HepG2 (cell line): Measurements from ENCODE around the gene E2F3. TPM values are rescaled to one million over a fixed set of nuclear protein-coding genes. Genes with fewer than 3 reads are reported as not detected.

ENCODE experiments used
- ATAC-seq: fragments of 200-7000 bp; cut with Tn5 transposase; 3 replicates; pipeline ENCODE4 v1.9.1; 2020; ENCODE audit warnings: mild to moderate bottlenecking, moderate library complexity
- BruUV-seq: library from RNA; stranded (reverse); fragments of 400-500 nt; replicated peaks from 2 replicates; lab custom pipeline; 2021; lab: Mats Ljungman, UMichigan
- CTCF ChIA-PET: fragments of 300-600 bp; formaldehyde crosslinking; extraction: SDS; loops from one replicate; lab custom pipeline; 2021; ENCODE audit warnings: low total read pairs, inconsistent platforms, low intra/inter-chr PET ratio; lab: Yijun Ruan, JAX
- POLR2A ChIA-PET: fragments of 350-600 bp; sonication (Branson Sonifier 250); formaldehyde crosslinking; loops from one replicate; lab custom pipeline; 2020; ENCODE audit warnings: antibody characterized with exemption, inconsistent platforms; lab: Yijun Ruan, JAX
- DNase-seq: peaks from one replicate; pipeline ENCODE4 v3.0.0-alpha.2; 2015; ENCODE audit warnings: low spot score
- FAIRE-seq: peaks from 3 replicates; lab custom pipeline; 2011; peaks lifted over from hg19 to GRCh38; lab: Jason Lieb, UNC
- H2AFZ ChIP-seq: one replicate; pipeline ENCODE4 v1.6.1; 2011; ENCODE audit warnings: low read length, inconsistent platforms
- H3K27ac ChIP-seq: fragments of 300-600 bp; 3 replicates; pipeline ENCODE4 v1.8.0; 2011; ENCODE audit warnings: mixed run types, mild to moderate bottlenecking, mixed read lengths, low read length, inconsistent platforms; ENCODE audit not compliant: insufficient read depth; ENCODE audit errors: extremely low read length
- H3K27me3 ChIP-seq, 2 experiments: fragments of 200-600 bp in 1 of 2; 2 replicates in 1 of 2; 3 replicates in 1 of 2; pipeline versions ENCODE4 v1.6.0 to v1.8.0; 2011; ENCODE audit warnings: low read length in 2 of 2, mild to moderate bottlenecking in 2 of 2, moderate library complexity in 2 of 2, inconsistent platforms in 1 of 2; ENCODE audit not compliant: insufficient read depth in 2 of 2, control insufficient read depth in 1 of 2
- H3K36me3 ChIP-seq, 2 experiments: fragments of 200-600 bp in 1 of 2; replicated peaks in 1 of 2; 2 replicates in 1 of 2; 3 replicates in 1 of 2; pipeline versions ENCODE4 v1.5.1 to v1.8.0; 2011; ENCODE audit warnings: low read length in 2 of 2, inconsistent platforms in 1 of 2; ENCODE audit not compliant: insufficient read depth in 2 of 2, control insufficient read depth in 1 of 2
- H3K4me1 ChIP-seq: 2 replicates; pipeline ENCODE4 v1.5.1; 2012; ENCODE audit warnings: low read length, inconsistent platforms; ENCODE audit not compliant: insufficient read depth
- H3K4me2 ChIP-seq: 2 replicates; pipeline ENCODE4 v1.6.0; 2011; ENCODE audit warnings: low read depth, low read length, inconsistent platforms
- H3K4me3 ChIP-seq, 3 experiments: fragments of 200-600 bp in 1 of 3; sonication (generic), shearing (Covaris generic) in 1 of 3; replicated peaks in 1 of 3; 2 replicates each; pipeline ENCODE4 v1.5.1; 2011 to 2016; ENCODE audit warnings: low read length in 3 of 3, inconsistent platforms in 2 of 3, low read depth in 2 of 3, mild to moderate bottlenecking in 2 of 3, control low read depth in 1 of 3, mixed read lengths in 1 of 3; ENCODE audit not compliant: insufficient read depth in 1 of 3
- H3K79me2 ChIP-seq: one replicate; pipeline ENCODE4 v1.6.1; 2011; ENCODE audit warnings: low read length, inconsistent platforms; ENCODE audit not compliant: insufficient read depth
- H3K9ac ChIP-seq: 2 replicates; pipeline ENCODE4 v1.6.0; 2011; ENCODE audit warnings: mild to moderate bottlenecking, low read depth, low read length, inconsistent platforms; ENCODE audit not compliant: insufficient read depth
- H3K9me3 ChIP-seq: 2 replicates; pipeline ENCODE4 v1.5.1; 2012; ENCODE audit warnings: mild to moderate bottlenecking, low read length
- H4K20me1 ChIP-seq: 2 replicates; pipeline ENCODE4 v1.6.0; 2011; ENCODE audit warnings: inconsistent platforms, mild to moderate bottlenecking, low read length, moderate library complexity; ENCODE audit not compliant: insufficient read depth
- CEBPB ChIP-seq: IDR thresholded peaks from 2 replicates; pipeline ENCODE4 v1.6.1; 2011; ENCODE audit warnings: low read depth, low read length, improper control_type of control experiment, borderline replicate concordance
- HOXA9 ChIP-seq: sonication (generic); formaldehyde crosslinking; IDR thresholded peaks from 2 replicates; pipeline ENCODE4 v1.8.1; 2022; ENCODE audit warnings: missing genetic modification reagents, mild to moderate bottlenecking, moderate library complexity, borderline replicate concordance
- ZNF83 ChIP-seq: sonication (generic); formaldehyde crosslinking; IDR thresholded peaks from 2 replicates; pipeline ENCODE4 v1.4.0; 2020; ENCODE audit warnings: missing genetic modification reagents, mild to moderate bottlenecking, borderline replicate concordance
- WGBS: methylation state at CpG from one replicate; pipeline ENCODE4 v1.1.6; 2017; ENCODE audit warnings: low lambda C conversion rate; 5-methylcytosine and 5-hydroxymethylcytosine counted together
- in situ Hi-C: cut with HindIII; loops from 2 replicates; pipeline ENCODE4 v1.10.0; 2017; ENCODE audit warnings: low pct_unique_long_range_greater_than_20kb; ENCODE audit not compliant: extremely low pct_ligation_motif_present
- intact Hi-C: fragments of 100-400 bp; cut with micrococcal nuclease; formaldehyde crosslinking; loops from one replicate; pipeline ENCODE4 v1.10.0; 2022; ENCODE audit not compliant: unreplicated experiment
- polyA plus RNA-seq, 8 experiments: library from polyadenylated mRNA; depleted of rRNA in 3 of 8; stranded (reverse) in 7 of 8; unstranded in 1 of 8; fragments of >200 nt; fragmentation: Illumina TruSeq in 4 of 8; extraction: Trizol in 4 of 8; gene quantifications; 2 replicates each; pipeline versions ENCODE4 v1.2.1 to v1.2.3, GENCODE V29; 2011 to 2016; ENCODE audit warnings: low read depth in 4 of 8, missing spikeins in 1 of 8, mixed read lengths in 1 of 8; ENCODE audit not compliant: insufficient read depth in 1 of 8
- total RNA-seq, 5 experiments: library from RNA; depleted of rRNA; stranded (reverse); fragments of >200 nt; fragmentation: Illumina TruSeq; extraction: Trizol; gene quantifications; 2 replicates each; pipeline ENCODE4 v1.2.3, GENCODE V29; 2016; ENCODE audit warnings: low read depth in 1 of 5
- TF ChIP-seq, protein P1 (sequence below): sonication (generic); formaldehyde crosslinking; IDR thresholded peaks from 2 replicates; pipeline ENCODE4 v1.4.0; 2020; ENCODE audit warnings: missing genetic modification reagents
- TF ChIP-seq, protein P2 (sequence below): sonication (generic); formaldehyde crosslinking; IDR thresholded peaks from 2 replicates; pipeline ENCODE4 v1.8.0; 2023; ENCODE audit warnings: mild to moderate bottlenecking, missing genetic modification reagents

E2F3 gene
- total and polyA plus RNA-seq, 2 of the 13 experiments (the other 11 are each of a cell fraction or from before 2014, with no cell fraction given): 8.5 to 12.7 TPM

DNA sequence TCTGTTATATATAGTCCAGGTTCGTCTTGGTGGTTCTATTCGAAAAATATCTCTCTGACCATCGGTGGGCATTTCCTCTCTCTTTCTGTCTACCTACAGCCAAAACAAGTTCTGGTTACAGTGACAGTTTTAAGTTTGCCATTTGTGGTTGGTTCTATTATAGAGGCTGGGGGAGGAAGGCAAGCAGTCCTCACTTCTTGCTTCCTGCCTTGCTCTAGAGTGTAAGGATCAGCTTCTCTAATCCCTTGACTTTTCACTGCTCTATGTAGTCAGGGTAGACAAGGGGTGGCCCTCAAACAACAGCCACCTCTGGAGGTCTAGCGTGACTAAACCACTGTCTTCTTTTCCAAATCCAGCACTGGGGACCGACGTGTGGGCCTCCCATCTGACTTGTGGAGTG lies 16.1 kb downstream of the E2F3 start (continued):
- TF ChIP-seq, protein P1, sequence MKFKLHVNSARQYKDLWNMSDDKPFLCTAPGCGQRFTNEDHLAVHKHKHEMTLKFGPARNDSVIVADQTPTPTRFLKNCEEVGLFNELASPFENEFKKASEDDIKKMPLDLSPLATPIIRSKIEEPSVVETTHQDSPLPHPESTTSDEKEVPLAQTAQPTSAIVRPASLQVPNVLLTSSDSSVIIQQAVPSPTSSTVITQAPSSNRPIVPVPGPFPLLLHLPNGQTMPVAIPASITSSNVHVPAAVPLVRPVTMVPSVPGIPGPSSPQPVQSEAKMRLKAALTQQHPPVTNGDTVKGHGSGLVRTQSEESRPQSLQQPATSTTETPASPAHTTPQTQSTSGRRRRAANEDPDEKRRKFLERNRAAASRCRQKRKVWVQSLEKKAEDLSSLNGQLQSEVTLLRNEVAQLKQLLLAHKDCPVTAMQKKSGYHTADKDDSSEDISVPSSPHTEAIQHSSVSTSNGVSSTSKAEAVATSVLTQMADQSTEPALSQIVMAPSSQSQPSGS (CRISPR knock-in tag): no peak

DNA sequence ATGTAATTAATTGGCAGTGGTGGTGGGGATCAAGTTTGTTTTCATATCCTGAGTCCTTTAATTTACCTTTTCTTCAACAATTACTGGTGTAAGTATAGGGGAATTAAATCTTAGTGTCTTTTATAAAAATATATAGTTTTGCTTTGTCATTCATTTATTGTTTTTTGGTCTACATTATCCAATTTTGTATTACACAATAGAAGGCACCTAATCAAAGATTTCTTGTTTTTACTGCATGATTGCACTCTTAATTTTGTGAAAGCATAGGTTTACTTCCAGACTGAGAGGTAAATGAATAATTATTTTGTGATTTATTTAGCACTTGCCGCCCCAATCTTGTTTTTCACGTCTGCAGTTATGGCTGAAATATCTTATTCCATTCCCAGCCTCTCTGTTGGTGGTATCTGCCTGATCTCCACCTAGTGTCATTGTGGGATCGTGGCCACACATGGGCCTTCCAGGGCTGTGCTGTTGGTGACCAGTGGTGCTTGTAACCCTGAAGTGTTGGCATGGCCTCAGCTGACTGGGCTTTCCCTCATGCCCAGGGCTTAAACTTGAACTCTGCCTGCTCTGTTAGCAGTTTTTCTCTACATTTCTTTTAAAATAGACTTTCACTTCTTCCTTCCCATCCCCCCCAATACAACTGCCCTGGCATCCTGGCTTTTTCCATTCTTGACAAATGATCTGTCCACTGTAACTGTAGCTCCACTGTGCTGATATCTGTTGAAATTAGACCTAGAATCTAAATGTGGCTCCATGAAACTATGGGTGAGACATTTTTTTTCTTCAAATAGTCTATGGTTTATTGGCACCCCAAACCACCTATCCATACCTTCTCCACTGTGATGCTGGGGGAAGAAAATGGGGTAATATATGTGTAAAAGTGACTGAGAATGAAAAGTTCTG lies 24.8 kb downstream of the E2F3 start:
- peaks cover 5% of the 10 kb centered on the region for H4K20me1 ChIP-seq
- no peak overlapping the region for H3K9ac ChIP-seq
- 97% methylated on average over 3 of the region's 3 CpGs for WGBS
- no peaks in the 10 kb centered on the region for H3K9me3 ChIP-seq
- ATAC-seq (peak; percentile 30; the same call in 2 of the 3 replicates), DNase-seq (no peak), FAIRE-seq (no peak)
- intact Hi-C loops: loop anchor here (1.0 kb wide), 1 partner anchor 22 kb away; no protein-coding TSS in a partner anchor
- in situ Hi-C loops: no loop called here
- ChIA-PET POLR2A (interaction anchor here (1.4 kb wide), 1 partner anchor 22 kb away, joined by 3 read pairs; no protein-coding TSS in a partner anchor), CTCF (no interaction called here)
- H3K36me3 ChIP-seq: peaks cover 2 to 6% of the 10 kb centered on the region in 2 experiments; a peak in 4 of 5 replicates
- peaks cover 81% of the 10 kb centered on the region for H3K79me2 ChIP-seq
- no peak overlapping the region for H2AFZ ChIP-seq
- no peak overlapping the region for H3K4me3 ChIP-seq
- no peak overlapping the region for H3K27ac ChIP-seq
- peaks cover 40% of the 10 kb centered on the region for H3K4me1 ChIP-seq
- TF ChIP-seq, protein P2, sequence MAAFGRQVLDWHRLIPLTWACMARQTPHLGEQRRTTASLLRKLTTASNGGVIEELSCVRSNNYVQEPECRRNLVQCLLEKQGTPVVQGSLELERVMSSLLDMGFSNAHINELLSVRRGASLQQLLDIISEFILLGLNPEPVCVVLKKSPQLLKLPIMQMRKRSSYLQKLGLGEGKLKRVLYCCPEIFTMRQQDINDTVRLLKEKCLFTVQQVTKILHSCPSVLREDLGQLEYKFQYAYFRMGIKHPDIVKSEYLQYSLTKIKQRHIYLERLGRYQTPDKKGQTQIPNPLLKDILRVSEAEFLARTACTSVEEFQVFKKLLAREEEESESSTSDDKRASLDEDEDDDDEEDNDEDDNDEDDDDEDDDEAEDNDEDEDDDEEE (CRISPR knock-in tag): no peak
- TF ChIP-seq ZNF83 (no peak), HOXA9 (no peak), CEBPB (peak; percentile 14; the same call in 1 of the 2 replicates)
- no TSS peak for BruUV-seq
- no peaks in the 10 kb centered on the region for H3K27me3 ChIP-seq
- H3K4me2 ChIP-seq: no peak overlapping the region
